ENCODE data around the gene DHRSX. TPM values are rescaled to one million over a fixed set of nuclear protein-coding genes. Genes with fewer than 3 reads are reported as not detected.

The DHRSX gene
- total RNA-seq, 1 donor from 2014 or later, result 30.4 TPM

DNA sequence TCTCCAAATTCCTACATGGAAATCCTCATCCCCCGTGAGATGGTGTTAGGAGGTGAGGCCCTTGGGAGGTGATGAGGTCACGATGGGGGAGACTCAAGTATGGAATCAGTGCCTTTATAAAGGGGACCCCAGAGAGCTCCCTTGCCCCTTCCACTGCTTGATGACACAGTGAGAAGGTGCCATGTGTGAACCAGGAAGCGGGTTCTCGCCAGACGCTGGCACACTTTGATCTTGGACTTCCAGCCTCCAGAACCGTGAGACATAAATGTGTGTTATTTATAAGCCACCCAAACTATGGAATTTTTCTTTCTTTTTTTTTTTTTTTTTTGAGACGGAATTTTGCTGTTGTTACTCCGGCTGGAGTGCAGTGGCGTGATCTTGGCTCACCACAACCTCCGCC is 237.6 kb downstream of the DHRSX start:
- Histone ChIP-seq H3K27me3 (ENCODE audit: insufficient read depth, low read length) (no peaks in the 10 kb centered on the region), H3K9me3 (ENCODE audit: insufficient read depth, low read depth, low read length) (no peaks in the 10 kb centered on the region), H4K20me1 (ENCODE audit: insufficient read depth, low read length) (peaks cover 12% of the 10 kb centered on the region), H3K4me1 (ENCODE audit: insufficient read depth, low read length) (no peaks in the 10 kb centered on the region), H3K27ac (ENCODE audit: low read depth, low read length) (no peak overlapping the region), H3K4me3 (ENCODE audit: insufficient read depth, low read depth, low read length) (no peak overlapping the region), H3K9ac (ENCODE audit: low read length) (no peak overlapping the region), H3K79me2 (ENCODE audit: insufficient read depth, low read length) (no peaks in the 10 kb centered on the region), H3K36me3 (ENCODE audit: insufficient read depth, low read length) (no peaks in the 10 kb centered on the region), H3K4me2 (ENCODE audit: low read length) (no peak overlapping the region), H2AFZ (ENCODE audit: low read depth, low read length) (no peak overlapping the region)
- Mint-ChIP-seq H3K4me1 (ENCODE audit: low read depth, unreplicated experiment) (peaks cover 6% of the 10 kb centered on the region), H3K4me3 (ENCODE audit: unreplicated experiment) (no peak overlapping the region), H3K36me3 (ENCODE audit: low read depth, unreplicated experiment) (peaks cover 6% of the 10 kb centered on the region), H3K9me3 (ENCODE audit: unreplicated experiment) (no peaks in the 10 kb centered on the region), H3K27ac (ENCODE audit: unreplicated experiment) (no peak overlapping the region), H3K27me3 (ENCODE audit: low read depth, unreplicated experiment) (no peaks in the 10 kb centered on the region)
- FAIRE-seq, result no peak
- no peak for TF ChIP-seq EZH2 (IDR thresholded peaks at IDR 0.05; ENCODE audit: insufficient read depth, low read length)
- TF ChIP-seq, protein P1, sequence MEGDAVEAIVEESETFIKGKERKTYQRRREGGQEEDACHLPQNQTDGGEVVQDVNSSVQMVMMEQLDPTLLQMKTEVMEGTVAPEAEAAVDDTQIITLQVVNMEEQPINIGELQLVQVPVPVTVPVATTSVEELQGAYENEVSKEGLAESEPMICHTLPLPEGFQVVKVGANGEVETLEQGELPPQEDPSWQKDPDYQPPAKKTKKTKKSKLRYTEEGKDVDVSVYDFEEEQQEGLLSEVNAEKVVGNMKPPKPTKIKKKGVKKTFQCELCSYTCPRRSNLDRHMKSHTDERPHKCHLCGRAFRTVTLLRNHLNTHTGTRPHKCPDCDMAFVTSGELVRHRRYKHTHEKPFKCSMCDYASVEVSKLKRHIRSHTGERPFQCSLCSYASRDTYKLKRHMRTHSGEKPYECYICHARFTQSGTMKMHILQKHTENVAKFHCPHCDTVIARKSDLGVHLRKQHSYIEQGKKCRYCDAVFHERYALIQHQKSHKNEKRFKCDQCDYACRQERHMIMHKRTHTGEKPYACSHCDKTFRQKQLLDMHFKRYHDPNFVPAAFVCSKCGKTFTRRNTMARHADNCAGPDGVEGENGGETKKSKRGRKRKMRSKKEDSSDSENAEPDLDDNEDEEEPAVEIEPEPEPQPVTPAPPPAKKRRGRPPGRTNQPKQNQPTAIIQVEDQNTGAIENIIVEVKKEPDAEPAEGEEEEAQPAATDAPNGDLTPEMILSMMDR (IDR thresholded peaks at IDR 0.05; ENCODE audit: insufficient read depth, low read depth, low read length), result no peak
- DNase-seq (ENCODE audit: low read depth), result no peak

DNA sequence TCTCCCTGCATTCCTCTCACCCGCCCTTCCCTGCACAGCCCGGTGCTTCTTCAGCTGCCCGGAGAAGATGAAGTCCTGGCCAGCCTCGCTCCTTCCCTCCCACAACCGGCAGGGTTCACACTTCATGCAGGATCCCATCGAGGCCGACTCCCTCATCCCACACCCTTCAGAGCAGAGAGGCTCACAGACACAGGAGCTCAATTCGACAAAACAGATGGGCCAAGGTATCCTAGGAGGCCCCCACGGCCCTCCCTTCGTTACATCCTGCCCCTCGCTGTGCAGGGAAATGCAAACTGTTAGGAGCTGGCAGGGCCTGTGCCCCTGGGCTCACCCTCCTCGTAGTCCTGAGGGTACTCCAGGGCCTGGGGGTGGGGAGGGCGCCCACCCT is 238.1 kb downstream of the DHRSX start:
- Histone ChIP-seq H3K4me2 (ENCODE audit: low read length) (no peak overlapping the region), H3K27ac (ENCODE audit: low read depth, low read length) (no peak overlapping the region), H3K4me3 (ENCODE audit: insufficient read depth, low read depth, low read length) (no peak overlapping the region), H3K79me2 (ENCODE audit: insufficient read depth, low read length) (no peaks in the 10 kb centered on the region), H3K36me3 (ENCODE audit: insufficient read depth, low read length) (no peaks in the 10 kb centered on the region), H2AFZ (ENCODE audit: low read depth, low read length) (no peak overlapping the region), H3K4me1 (ENCODE audit: insufficient read depth, low read length) (no peaks in the 10 kb centered on the region), H4K20me1 (ENCODE audit: insufficient read depth, low read length) (peaks cover 12% of the 10 kb centered on the region), H3K27me3 (ENCODE audit: insufficient read depth, low read length) (no peaks in the 10 kb centered on the region), H3K9me3 (ENCODE audit: insufficient read depth, low read depth, low read length) (no peaks in the 10 kb centered on the region), H3K9ac (ENCODE audit: low read length) (no peak overlapping the region)
- H3K27me3 Mint-ChIP-seq (ENCODE audit: low read depth, unreplicated experiment), result no peaks in the 10 kb centered on the region
- H3K36me3 Mint-ChIP-seq (ENCODE audit: low read depth, unreplicated experiment), result peaks cover 9% of the 10 kb centered on the region
- FAIRE-seq (no peak), DNase-seq (ENCODE audit: low read depth) (no peak)
- H3K9me3 Mint-ChIP-seq (ENCODE audit: unreplicated experiment), result no peaks in the 10 kb centered on the region
- peaks cover 6% of the 10 kb centered on the region for H3K4me1 Mint-ChIP-seq (ENCODE audit: low read depth, unreplicated experiment)
- no peak overlapping the region for H3K4me3 Mint-ChIP-seq (ENCODE audit: unreplicated experiment)
- TF ChIP-seq EZH2 (IDR thresholded peaks at IDR 0.05; ENCODE audit: insufficient read depth, low read length), result no peak
- TF ChIP-seq, protein P1 (IDR thresholded peaks at IDR 0.05; ENCODE audit: insufficient read depth, low read depth, low read length), result no peak
- H3K27ac Mint-ChIP-seq (ENCODE audit: unreplicated experiment), result no peak overlapping the region

DNA sequence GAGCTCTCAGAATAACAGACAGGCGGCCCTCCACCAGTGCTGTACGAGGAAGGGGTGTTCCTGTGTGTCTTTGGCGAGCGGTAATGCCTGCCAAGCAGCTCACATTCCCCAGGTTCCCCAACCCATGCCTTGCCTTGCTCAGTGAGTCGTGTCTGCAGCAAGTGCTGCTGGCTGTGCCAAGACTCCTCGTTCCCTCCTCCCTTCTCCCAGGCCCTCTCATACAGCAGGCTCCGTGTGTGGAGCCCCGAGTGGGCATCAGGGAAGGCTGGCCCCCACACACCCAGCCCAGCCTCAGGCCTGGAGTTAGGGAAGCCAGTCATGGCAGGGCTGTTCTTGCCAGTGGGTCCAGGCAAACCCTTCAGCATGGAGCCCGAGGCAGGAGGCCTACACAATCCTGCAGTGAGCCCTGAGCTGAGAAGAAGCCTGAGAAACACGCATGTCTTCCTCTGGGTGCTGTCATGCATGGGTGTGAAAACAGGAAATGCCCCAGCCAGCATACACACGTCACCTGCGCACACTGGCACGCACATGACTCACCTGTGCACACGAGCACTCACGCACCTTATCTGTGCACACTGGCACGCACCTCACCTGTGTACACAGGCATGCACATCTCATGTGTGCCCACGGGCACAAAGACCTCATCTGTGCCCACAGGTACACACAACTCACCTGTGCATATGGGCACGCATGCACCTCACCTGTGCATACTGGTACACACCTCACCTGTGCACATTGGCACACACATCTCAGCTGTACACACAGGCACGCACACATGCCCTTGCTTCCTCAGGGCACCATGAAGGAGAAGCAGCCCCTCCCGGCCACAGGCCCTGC is 238.7 kb downstream of the DHRSX start:
- FAIRE-seq, result no peak
- TF ChIP-seq EZH2 (IDR thresholded peaks at IDR 0.05; ENCODE audit: insufficient read depth, low read length), result no peak
- TF ChIP-seq, protein P1 (IDR thresholded peaks at IDR 0.05; ENCODE audit: insufficient read depth, low read depth, low read length), result no peak

More for the DNA sequence above, 238.7 kb downstream of the DHRSX start:
- no peak overlapping the region for H3K9ac ChIP-seq (ENCODE audit: low read length)
- Mint-ChIP-seq H3K27me3 (ENCODE audit: low read depth, unreplicated experiment) (no peaks in the 10 kb centered on the region), H3K36me3 (ENCODE audit: low read depth, unreplicated experiment) (peaks cover 9% of the 10 kb centered on the region), H3K4me1 (ENCODE audit: low read depth, unreplicated experiment) (peaks cover 6% of the 10 kb centered on the region), H3K9me3 (ENCODE audit: unreplicated experiment) (no peaks in the 10 kb centered on the region), H3K27ac (ENCODE audit: unreplicated experiment) (no peak overlapping the region), H3K4me3 (ENCODE audit: unreplicated experiment) (no peak overlapping the region)
- no peaks in the 10 kb centered on the region for H3K36me3 ChIP-seq (ENCODE audit: insufficient read depth, low read length)
- no peaks in the 10 kb centered on the region for H3K79me2 ChIP-seq (ENCODE audit: insufficient read depth, low read length)
- no peaks in the 10 kb centered on the region for H3K27me3 ChIP-seq (ENCODE audit: insufficient read depth, low read length)
- no peak overlapping the region for H3K4me2 ChIP-seq (ENCODE audit: low read length)
- H3K4me3 ChIP-seq (ENCODE audit: insufficient read depth, low read depth, low read length), result no peak overlapping the region
- no peaks in the 10 kb centered on the region for H3K9me3 ChIP-seq (ENCODE audit: insufficient read depth, low read depth, low read length)
- no peak overlapping the region for H2AFZ ChIP-seq (ENCODE audit: low read depth, low read length)
- H3K27ac ChIP-seq (ENCODE audit: low read depth, low read length), result no peak overlapping the region
- H4K20me1 ChIP-seq (ENCODE audit: insufficient read depth, low read length), result peaks cover 12% of the 10 kb centered on the region
- DNase-seq (ENCODE audit: low read depth), result peak; percentile 10
- no peaks in the 10 kb centered on the region for H3K4me1 ChIP-seq (ENCODE audit: insufficient read depth, low read length)
